Ammon's horn (tissue), 1 donor: ENCODE results near the gene DUSP16.

Experiments
- DNase-seq: peaks from one replicate; pipeline ENCODE4 v3.0.0-alpha.2; 2016; ENCODE audit warnings: low spot score

The DUSP16 gene

GRCh38 chr12:12441429-12441807 lies 121.2 kb downstream of the DUSP16 start:
- no peak for DNase-seq

- DNase-seq, result no peak
Measured at GRCh38 chr12:12440784-12441428, 121.8 kb downstream of the DUSP16 start.

- DNase-seq, result no peak
Measured at GRCh38 chr12:12439636-12440035, 123.0 kb downstream of the DUSP16 start.

- no peak for DNase-seq
Measured at GRCh38 chr12:12436831-12437345, 125.8 kb downstream of the DUSP16 start.

- DNase-seq, result no peak
Measured at GRCh38 chr12:12433203-12433731, 129.4 kb downstream of the DUSP16 start.

GRCh38 chr12:12432364-12432763 lies 130.3 kb downstream of the DUSP16 start:
- DNase-seq, result no peak

- DNase-seq, result no peak
Measured at GRCh38 chr12:12428961-12429657, 133.6 kb downstream of the DUSP16 start.

- no peak for DNase-seq
Measured at GRCh38 chr12:12428047-12428446, 134.6 kb downstream of the DUSP16 start.

- DNase-seq, result no peak
Measured at GRCh38 chr12:12427568-12427967, 135.1 kb downstream of the DUSP16 start.

- no peak for DNase-seq
Measured at GRCh38 chr12:12425616-12426015, 137.0 kb downstream of the DUSP16 start.

- DNase-seq, result no peak
Measured at GRCh38 chr12:12425001-12425400, 137.7 kb downstream of the DUSP16 start.
